ENCODE results near the gene UBN1. TPM values are rescaled to one million over a fixed set of nuclear protein-coding genes. Genes with fewer than 3 reads are reported as not detected.

The UBN1 gene
- total and polyA plus RNA-seq, 3 donors from 2014 or later: 88.1 to 115 (median 98.2) TPM

GRCh38 chr16:4828567-4829321, 18.5 kb upstream of the UBN1 start:
- DNase-seq: no peak
- Histone ChIP-seq H3K27ac (no peak overlapping the region), H3K27me3 (no peaks in the 10 kb centered on the region), H3K9me3 (no peaks in the 10 kb centered on the region), H3K4me1 (no peaks in the 10 kb centered on the region), H3K36me3 (ENCODE audit: low read depth, missing control alignments) (no peaks in the 10 kb centered on the region), H3K4me3 (no peak overlapping the region)
- intact Hi-C loops (cut with DNase I; ENCODE audit: low total_unique reads): no loop called here
- 91 to 92% methylated on average over 11 of the region's 11 CpGs for WGBS, 2 donors
- no peak for TF ChIP-seq POLR2A (IDR thresholded peaks at IDR 0.05)
- TF ChIP-seq, protein P1, sequence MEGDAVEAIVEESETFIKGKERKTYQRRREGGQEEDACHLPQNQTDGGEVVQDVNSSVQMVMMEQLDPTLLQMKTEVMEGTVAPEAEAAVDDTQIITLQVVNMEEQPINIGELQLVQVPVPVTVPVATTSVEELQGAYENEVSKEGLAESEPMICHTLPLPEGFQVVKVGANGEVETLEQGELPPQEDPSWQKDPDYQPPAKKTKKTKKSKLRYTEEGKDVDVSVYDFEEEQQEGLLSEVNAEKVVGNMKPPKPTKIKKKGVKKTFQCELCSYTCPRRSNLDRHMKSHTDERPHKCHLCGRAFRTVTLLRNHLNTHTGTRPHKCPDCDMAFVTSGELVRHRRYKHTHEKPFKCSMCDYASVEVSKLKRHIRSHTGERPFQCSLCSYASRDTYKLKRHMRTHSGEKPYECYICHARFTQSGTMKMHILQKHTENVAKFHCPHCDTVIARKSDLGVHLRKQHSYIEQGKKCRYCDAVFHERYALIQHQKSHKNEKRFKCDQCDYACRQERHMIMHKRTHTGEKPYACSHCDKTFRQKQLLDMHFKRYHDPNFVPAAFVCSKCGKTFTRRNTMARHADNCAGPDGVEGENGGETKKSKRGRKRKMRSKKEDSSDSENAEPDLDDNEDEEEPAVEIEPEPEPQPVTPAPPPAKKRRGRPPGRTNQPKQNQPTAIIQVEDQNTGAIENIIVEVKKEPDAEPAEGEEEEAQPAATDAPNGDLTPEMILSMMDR (IDR thresholded peaks at IDR 0.05): no peak

- no peaks in the 10 kb centered on the region for H3K27me3 ChIP-seq
- no peaks in the 10 kb centered on the region for H3K36me3 ChIP-seq (ENCODE audit: low read depth, missing control alignments)
- H3K27ac ChIP-seq: no peak overlapping the region
- no peaks in the 10 kb centered on the region for H3K9me3 ChIP-seq
- no peak for DNase-seq
- H3K4me1 ChIP-seq: no peaks in the 10 kb centered on the region
- no peak overlapping the region for H3K4me3 ChIP-seq
- WGBS, 2 donors: 60 to 84% methylated on average over 7 of the region's 7 CpGs
- intact Hi-C loops (cut with DNase I; ENCODE audit: low total_unique reads): no loop called here
- TF ChIP-seq, protein P1 (IDR thresholded peaks at IDR 0.05): no peak
- no peak for TF ChIP-seq POLR2A (IDR thresholded peaks at IDR 0.05)
Observed at GRCh38 chr16:4830408-4830807, 16.9 kb upstream of the UBN1 start.

GRCh38 chr16:4831616-4832015, 15.7 kb upstream of the UBN1 start:
- Histone ChIP-seq H3K36me3 (ENCODE audit: low read depth, missing control alignments) (no peaks in the 10 kb centered on the region), H3K4me3 (no peak overlapping the region), H3K9me3 (no peaks in the 10 kb centered on the region), H3K27me3 (no peaks in the 10 kb centered on the region), H3K27ac (no peak overlapping the region), H3K4me1 (no peaks in the 10 kb centered on the region)
- TF ChIP-seq, protein P1 (IDR thresholded peaks at IDR 0.05): no peak
- no peak for TF ChIP-seq POLR2A (IDR thresholded peaks at IDR 0.05)
- WGBS, 2 donors: 93 to 95% methylated on average over 8 of the region's 8 CpGs
- no peak for DNase-seq
- intact Hi-C loops (cut with DNase I; ENCODE audit: low total_unique reads): no loop called here

DNA sequence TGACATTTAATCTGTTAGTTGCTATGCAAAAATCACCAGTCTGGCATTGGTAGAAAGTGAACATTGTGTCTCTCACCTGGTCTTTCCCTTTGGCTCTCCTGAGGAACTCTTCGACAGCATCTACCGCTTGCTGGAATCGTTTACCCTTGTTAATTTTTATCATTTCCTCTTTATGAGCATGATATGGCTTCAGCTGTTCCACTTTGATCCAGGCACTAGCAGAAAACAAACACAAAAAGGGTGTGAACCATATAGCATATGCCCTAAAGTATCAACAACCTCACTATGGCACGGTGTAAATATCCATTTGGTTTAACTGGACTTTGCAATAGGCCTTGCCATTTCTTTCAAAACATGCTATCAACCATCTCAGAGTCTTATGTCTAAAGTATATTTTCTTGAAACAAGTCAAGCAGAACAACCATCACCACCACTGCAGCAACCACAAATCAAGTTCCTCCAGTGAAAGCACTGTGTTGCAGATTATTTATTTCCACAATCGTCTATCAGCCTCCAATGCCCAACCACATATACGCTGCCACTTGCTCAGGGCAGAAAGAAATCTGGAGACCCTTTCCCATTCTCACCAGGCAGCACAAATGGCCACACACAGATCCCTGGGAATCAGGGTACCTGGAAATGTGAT, 14.5 kb upstream of the UBN1 start:
- TF ChIP-seq, protein P1 (IDR thresholded peaks at IDR 0.05): no peak
- no peak for TF ChIP-seq POLR2A (IDR thresholded peaks at IDR 0.05)
- no peak for DNase-seq
- H3K36me3 ChIP-seq (ENCODE audit: low read depth, missing control alignments): no peaks in the 10 kb centered on the region
- no peaks in the 10 kb centered on the region for H3K4me1 ChIP-seq
- no peak overlapping the region for H3K4me3 ChIP-seq
- WGBS, 2 donors: 87 to 94% methylated on average over 6 of the region's 6 CpGs
- H3K27me3 ChIP-seq: no peaks in the 10 kb centered on the region
- no peaks in the 10 kb centered on the region for H3K9me3 ChIP-seq
- intact Hi-C loops (cut with DNase I; ENCODE audit: low total_unique reads): no loop called here
- no peak overlapping the region for H3K27ac ChIP-seq

Data from testis (tissue), 3 donors.